Activated CD4-positive, alpha-beta T cell treated with anti-CD3 and anti-CD28 coated beads, Interleukin-2, Interleukin-6, amounts not matched to agents 100 ng/mL and 50 ng/mL, durations not matched to agents 16 hours and 8 hours (primary cell): ENCODE results near the gene SUSD6.
A peak's percentile ranks its signal among the peaks of the same experiment; 100 is the strongest.
"Not testable (repeated sequence)": the region's sequence is repeated elsewhere in the genome, so short reads cannot be mapped to it uniquely, and the experiment has no call there.

ENCODE experiments used
- DNase-seq: peaks from one replicate; pipeline ENCODE4 v3.0.0-alpha.2; 2020

Gene SUSD6

DNA sequence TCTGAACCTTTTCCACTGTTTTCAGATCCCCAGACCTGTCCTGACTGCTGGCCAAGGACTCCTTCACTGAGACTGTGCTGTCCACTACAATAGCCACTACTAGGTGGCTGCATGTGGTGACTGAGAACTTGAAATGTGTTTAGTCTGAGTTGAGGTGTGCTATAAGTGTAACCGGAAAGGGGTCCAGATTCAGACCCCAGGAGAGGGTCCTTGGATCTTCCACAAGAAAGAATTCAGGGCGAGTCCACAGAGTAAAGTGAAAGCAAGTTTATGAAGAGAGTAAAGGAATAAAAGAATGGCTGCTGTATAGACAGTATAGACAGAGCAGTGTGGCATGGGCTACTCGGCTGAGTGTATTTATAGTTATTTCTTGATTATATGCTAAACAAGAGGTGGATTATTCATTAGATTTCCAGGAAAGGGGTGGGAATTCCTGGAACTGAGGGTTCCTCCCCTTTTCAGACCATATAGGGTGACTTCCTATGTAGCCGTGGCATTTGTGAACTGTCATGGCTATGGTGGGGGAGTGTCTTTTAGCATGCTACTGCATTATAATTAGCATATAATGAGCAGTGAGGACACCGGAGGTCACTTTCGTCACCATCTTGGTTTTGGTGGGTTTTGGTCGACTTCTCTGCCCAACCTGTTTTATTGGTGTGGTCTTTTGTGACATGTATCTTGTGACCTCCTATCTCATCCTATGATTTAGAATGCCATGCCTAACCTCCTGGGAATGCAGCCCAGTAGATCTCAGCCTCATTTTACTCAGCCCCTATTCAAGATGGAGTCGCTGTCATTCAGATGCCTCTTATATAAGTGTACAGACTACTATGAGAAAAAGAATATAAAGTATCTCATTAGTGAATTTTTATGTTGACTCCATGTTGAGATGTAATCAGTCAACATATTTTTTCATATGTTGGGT lies 85.5 kb downstream of the SUSD6 start:
- peak; percentile 47 for DNase-seq

DNA sequence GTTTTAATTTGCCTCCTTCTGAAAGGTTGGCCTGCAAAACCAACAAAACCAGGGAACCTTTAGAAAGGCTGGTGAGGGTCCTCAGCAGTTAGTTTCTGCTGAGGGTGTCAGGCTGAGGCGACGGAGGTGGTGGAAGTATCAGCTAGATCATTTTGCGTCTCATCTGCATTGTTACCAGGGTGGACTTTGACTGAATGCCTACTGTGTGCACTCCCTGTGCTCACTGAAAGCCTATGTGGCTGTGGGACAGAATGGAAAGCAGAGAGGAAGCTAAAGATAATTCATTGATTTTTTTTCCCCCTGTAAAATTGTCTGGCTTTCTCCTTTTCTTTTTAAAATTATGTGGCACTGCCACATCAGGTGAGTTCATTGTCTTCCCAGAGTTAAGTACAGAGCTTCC lies 87.2 kb downstream of the SUSD6 start:
- no peak for DNase-seq

DNA sequence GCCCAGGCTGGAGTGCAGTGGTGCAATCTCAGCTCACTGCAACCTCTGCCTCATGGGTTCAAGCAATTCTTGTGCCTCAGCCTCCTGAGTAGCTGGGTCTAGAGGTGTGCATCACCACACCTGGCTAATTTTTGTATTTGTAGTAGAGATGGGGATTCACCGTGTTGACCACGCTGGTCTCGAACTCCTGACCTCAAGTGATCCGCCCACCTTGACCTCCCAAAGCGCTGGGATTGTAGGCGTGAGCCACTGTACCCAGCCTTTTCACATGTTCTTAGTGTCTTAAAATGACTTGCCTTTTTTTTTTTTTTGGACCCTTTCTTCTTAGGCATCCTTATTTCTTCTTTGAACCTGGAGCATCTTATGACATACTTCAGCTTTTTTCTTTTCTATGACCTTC lies 87.8 kb downstream of the SUSD6 start:
- DNase-seq = not testable (repeated sequence)

DNA sequence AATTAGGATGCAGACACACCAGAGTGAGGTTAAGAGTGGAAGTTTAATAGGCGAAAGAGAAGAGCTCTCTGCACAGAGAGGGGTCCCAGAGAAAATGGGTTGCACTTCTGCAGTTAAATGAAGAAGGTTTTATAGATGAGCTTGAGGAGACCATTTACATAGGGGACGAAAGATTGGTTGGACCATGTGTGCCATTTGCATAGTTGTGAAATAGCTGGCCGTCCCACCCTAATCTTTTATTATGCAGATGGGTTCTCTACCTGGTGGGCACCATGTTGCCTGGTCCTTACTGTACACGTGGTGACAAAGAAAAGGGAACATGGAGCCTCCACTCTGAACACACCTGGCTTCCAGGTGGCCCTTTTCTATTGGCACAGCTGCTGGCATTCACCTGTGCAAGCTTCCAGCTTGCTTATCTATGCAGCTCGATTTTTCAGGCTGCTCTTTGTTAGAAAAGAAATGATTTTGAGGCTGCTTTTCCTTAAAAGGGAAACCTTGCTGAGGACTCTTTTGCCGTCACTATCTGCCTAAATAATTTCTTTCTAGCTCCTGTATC lies 88.4 kb downstream of the SUSD6 start:
- no peak for DNase-seq

DNA sequence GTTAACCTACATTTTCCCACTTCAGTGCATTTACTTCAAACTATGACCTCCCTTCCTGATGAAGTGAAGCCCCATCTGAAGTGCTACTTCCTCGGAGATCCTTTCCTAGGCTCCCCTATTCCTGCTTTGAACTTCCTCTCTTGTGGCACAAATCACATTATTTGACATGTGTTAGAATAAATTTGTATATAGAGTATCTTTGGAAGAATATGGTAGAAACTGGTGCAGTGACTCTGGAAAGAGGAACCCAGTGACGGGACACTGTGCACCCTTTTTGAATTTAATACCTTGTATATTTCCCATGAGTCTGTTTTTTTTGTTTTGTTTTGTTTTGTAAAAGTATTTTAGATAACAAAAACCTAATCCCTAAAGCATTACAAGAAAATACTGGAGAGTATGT lies 89.2 kb downstream of the SUSD6 start:
- no peak for DNase-seq

DNA sequence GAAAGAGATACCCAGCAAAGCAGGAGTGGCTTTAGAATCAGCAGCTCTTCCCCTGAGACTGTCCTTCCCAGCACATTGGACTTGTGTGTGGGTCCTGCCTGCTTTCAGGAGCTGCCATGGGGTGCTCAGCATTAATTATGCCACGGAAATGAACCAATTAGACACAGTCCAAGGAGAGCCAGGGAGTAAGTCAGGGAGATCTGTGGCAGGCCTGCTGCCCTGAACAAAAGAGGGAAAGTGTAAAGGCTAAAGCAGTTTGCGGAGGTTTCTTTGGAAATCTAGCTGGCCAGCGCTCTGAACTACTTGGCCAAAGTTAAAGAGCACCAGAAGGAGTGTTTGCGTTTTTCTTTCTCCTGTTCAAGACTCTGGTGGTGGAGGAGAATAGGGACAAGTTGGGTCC lies 89.9 kb downstream of the SUSD6 start:
- DNase-seq = no peak

DNA sequence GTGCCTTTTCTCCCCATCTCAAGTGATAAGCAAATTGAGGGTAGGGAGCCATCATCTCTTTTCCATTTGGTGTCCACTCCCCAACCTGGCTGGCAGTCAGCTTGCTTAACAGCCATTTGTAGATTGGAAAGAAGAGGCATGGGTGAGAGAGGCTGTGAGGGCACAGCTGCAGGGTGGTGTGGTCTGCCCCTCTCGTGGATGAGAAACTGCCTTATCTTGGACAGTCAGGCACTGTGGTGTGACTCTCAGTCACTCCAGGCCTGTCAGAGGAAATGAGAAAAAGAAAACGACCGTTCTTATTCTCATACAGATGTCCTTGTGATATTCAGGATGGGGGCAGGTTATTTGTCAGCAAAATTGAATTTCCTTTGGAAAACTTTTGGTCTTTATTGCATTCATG lies 90.5 kb downstream of the SUSD6 start:
- peak; percentile 35 for DNase-seq

DNA sequence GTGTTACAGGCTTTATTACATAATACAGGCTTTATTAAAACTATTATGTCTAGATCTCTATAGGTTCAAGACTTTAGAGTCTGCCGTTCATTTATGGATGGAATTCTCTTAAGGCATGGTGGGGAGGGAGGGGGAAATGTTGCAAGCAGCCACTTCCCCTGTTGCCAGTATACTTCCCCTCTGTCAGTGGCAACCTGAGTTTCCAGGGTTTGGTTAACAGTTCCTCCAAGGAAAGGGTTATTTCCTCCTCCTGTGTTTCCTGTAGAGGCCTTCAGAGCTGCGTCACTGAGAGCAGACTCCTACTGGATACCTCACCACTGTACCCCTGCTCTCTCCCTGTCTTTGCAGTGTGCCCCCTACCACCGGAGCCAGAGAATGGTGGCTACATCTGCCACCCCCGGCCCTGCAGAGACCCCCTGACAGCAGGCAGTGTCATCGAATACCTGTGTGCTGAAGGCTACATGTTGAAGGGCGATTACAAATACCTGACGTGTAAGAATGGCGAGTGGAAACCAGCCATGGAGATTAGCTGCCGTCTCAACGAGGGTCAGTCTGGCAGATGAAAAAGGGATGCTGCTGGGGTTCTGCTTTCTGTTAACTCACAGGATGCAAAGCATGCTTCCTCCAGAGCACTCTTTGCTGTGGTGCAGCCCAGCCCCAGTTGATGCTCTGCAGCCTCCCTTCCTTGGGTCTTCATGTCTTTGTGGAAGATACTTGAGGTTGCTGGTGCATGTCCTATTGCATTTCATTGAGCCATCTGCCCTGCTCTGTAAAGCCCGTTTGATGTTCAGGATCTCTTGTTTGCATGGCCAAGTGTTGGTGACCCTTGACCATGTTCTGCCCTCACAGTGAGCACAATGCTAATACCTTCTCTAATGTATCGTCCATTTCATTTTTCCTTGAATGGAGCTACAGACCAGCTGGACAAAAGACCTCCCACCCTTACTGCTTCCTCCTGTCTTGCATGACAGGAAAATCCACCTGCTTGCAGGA lies 91.9 kb downstream of the SUSD6 start:
- DNase-seq = no peak

DNA sequence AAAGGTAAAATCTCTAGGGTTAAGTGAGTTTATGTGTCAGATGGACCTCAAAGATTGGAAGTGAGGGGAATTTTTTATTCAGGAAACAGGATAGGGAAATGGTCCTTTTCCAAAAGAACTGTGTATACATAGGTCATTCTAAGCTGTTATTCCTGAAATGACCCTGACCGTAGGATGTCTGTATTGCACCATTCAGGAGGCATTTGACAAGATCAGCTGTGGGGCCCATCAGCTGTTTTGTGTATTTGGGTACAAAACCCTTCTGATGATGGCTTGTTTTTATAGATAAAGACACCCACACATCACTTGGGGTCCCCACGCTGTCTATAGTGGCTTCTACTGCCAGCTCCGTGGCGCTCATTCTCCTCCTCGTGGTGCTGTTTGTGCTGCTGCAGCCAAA lies 92.9 kb downstream of the SUSD6 start:
- DNase-seq = no peak

DNA sequence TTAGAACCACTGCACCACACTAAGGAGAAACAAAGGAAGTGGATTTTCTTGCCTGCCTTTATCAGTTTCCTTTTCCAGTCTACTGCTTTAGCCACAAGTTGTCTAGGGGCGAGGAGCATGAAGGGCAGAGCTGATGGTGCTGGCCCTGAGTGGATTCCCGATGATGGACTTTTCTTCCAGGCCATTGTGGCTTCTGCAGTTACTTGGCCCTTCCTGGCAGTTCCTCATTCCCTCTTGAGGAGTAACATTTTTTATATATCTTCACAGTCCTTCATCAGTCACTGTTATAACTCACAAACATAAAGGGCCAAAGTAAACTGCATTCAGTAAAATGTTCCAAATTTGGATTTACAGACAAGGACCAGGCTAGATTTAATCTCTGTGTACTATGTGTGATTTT lies 94.3 kb downstream of the SUSD6 start:
- DNase-seq = no peak

DNA sequence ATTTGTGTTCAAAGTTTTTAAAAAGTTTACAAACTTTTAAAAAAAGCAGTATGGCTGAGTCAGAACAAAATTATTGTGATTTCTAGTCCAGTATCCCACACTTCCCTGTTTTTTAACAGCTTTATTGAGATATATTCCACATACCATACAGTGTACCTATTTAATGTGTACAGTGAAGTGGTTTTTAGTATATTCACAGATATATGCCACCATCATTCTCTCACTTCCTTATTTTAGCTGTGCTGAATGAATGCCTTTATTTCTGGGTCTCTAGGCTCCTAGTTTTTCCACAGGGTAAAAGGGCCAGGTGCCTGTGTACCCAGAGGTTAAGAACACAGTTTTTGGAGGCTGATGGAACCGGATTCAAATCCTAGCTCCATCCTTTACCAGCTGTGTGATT lies 96.7 kb downstream of the SUSD6 start:
- DNase-seq = no peak

DNA sequence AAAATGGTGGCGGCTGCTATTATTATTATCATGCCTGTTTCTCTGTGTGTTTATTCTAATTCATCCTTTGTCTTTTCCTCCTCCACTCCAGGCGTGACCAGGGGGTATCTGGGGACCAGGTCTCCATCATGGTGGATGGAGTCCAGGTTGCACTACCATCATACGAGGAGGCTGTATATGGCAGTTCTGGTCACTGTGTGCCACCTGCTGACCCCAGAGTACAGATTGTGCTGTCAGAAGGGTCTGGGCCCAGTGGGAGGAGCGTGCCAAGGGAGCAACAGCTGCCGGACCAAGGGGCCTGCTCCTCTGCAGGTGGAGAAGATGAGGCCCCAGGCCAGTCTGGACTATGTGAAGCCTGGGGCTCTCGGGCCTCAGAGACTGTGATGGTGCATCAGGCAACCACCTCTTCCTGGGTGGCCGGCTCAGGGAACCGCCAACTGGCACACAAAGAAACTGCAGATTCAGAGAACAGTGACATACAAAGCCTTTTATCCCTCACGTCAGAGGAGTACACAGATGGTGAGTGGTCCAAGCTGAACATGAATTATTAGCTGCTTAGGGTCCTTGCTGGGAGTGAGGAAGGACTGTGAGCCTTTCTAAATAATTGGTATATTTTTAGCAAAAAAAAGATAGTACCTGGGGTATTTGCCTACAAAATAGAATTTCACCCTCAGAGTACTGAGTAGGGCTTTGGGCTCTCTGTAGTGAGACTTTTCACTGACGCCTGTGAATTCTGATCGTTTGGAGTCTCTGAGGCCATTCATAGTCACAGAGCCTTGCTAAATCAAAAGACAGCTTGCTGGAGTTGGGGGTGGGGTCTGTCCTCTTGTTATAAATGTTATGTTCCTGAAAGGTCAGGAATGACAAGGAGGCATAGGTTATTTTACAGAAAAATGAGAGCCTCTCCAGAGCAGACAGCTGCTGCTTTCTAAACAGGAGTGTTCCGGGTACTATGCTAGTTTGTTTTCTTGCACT lies 97.5 kb downstream of the SUSD6 start:
- DNase-seq = peak; percentile 58

DNA sequence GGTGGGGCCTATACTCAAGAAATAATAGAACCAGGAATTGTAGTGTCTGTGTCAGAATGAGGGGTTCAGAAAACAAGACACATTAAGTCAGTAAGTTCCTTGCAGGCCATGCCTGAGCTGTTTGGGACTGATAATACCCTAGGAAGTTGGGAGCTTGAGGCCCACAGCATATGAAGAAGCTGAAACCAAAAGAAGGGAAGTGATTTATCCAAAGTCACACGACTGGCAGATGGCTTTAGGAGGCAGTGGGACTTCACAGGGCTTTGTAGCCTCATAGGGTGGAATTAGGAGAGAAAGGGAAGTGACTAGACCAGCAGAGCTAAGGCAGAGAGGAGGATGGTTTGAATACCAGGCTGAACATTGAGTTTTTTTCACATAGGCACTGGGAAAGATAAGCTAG lies 99.0 kb downstream of the SUSD6 start:
- no peak for DNase-seq

DNA sequence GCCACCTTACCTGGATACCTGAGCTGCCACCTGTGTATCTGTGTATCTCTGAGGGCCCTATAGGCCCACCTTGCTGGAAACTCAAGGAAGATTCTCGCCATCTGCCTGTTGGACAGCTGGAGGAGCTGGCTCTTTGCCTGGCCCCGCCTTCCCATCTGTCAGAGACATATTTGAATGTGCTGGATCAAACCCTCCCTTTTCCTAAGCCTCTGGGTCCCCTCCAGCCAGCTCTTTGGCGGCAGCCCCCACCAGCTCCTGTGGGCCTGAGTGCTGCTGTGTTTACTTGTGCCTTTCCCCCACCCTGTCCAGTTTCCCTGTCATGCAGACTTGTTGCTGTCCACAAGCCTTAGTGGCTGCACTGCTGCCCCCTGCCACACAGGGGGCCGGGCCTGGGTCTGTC lies 99.7 kb downstream of the SUSD6 start:
- DNase-seq = no peak

DNA sequence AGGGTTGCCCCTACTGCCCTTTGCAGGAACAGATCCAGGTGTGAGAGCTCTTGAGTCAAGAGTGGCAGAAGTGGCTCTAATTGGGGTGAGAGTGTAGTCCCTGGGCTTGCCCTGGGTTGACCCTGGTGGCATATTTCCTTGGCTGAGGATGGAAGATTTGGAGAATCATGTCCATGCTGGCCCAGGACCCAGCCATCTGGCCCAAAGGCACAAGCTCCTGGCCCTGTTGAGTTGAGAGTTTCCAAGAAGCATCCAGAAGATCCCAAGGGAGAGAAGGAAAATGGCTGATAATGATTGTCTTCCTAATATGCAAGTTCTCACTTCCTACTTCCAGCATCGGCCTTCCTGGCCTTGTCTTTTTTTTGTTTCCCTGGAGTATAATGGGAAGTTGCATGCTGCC lies 100.1 kb downstream of the SUSD6 start:
- DNase-seq = no peak

DNA sequence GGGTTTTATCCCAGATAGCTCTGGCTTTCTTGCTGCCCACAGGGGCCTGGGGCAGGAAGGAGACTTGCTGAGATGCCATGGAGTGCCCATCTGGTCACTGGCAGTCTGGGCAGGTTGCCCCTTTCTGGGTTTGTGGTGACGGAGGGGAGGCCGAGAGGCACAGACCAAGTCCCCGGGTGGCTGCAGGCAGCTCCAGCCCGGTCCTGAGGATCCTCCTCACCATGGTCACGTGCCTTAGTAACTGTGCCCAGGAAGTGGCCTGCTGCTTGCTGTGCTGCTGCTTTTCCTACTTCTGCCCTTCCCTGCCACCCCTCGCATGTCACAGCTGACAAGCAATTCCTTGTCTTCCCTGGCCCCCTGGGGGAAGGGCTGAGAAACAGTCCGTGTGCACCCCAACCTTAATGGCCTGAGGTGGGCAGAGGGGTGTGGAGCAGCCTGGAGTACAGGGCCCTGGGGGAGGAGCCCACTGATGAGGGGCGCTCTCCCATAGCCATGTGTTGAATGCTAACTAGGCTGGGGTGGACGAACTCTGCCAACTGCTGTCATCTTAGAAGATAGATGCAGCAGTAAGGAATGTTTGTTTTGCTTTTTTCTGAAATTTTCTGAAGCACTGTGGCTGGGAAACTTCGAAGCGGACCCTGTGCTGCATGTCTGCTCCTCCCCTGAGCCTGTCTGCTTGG lies 100.6 kb downstream of the SUSD6 start:
- no peak for DNase-seq

DNA sequence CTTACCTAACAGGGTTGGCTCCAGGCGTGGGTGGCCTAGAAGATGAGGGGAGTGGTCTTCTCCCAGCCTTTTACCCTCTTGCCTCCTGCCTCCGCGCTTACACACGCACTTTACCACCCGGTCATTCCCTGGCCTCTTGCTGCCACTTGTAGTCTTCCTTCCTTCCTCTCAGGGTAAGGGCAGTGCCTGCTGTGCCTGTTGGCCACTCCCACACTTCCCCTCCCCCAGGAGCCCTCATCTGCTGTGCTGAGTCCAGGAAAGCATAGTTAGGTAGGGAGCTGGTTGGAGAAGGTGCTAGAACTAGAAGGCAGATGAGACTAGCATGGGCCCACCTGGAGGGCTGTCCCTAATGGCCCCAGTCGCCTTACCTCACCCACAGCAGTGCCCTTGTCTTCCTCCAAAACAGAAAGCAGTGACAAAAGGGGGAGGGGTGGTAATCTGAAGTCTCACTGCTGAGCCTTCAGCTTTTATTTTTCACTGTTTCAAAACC lies 101.2 kb downstream of the SUSD6 start:
- peak; percentile 24 for DNase-seq

DNA sequence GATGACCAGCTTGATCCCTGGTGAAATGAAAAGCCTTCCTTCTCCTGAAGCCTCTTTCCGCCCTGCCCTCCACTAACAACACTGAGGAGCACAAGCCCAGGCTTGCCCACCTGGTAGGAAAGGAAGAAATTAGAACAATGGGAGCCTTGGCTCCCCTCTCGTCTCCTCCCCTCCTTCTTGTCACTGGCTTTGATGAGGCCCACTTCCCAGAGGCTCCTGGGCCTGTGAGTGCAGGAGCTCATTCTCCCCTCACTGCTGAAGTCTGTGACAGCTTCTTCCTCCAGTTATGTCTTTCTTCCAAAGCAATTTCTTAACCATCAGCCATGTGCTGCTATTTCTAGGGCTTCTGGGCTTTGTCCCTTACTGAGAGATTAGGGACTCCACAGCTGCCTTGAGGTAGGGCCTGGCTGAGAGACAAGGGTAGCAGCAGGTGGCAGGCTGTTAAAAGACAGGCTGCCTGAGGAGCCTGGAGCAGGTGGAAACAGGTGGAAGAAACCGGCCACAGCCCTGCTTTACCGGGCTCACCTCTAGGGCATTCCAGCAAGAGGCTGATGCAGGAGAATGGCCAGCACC lies 101.9 kb downstream of the SUSD6 start:
- no peak for DNase-seq

DNA sequence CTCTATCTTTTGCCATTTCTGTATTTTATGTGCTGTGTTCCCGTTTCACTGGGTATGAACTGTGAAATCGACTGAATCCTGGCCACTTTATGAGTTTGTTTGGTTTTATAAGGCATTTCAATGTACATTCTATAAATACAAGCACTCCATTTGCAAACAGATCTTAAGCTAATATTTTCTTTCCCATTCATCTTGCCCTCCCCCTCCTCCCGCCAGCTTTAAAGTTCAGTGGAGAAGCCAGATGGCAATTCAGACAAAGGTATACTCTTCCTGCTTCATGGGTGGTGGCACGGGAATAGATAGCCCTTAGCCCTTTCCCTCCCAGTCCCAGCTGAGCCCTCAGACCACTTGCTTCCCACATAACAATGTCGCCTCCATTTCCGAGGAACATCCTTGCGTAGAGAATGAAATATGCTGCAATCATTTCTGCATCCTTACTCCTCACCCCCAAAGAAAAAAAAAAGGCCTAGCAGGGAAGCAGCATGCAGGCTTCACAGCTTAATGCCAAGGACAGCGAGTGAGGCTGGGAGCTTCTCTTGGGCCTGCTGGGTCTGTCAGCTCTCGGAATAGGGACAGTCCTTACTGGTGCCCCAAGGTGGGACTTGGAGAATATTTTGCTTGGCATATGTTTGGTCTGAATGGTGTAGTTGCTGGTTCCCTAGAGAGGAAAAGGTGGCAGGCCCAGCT lies 102.7 kb downstream of the SUSD6 start:
- DNase-seq = no peak

DNA sequence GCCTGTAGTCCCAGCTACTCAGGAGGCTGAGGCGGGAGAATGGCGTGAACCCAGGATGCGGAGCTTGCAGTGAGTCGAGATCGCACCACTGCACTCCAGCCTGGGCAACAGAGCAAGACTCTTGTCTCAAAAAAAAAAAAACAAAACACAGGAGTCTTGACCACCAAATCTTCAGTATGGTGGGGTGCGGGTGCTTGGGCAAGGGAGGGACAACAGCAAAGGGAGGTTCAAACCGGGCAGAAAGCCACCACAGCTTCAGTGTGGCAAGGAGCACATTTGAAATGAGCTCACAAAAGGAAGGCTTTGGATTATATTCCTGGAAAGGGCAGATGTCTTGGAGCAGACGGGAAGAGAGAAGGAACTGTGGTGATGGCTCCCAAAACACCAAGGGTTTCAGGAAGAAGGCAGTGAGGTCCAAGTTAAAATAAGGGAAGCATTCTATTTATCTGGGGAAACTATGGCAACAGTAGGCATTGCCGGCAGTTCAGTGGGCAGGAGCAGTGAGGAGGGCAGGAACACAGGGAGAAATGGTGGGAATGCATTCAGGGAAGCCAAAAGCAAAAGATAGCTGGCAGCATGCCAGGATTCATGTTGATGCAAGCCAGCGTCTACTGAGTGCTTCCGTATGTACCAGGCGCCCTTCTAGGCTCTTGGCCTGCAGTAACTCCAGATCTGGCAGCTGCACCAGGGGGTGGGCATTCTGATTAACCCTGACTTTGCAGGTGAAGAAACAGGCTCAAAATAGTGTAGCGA lies 104.5 kb downstream of the SUSD6 start:
- no peak for DNase-seq
